Ectodermal cell (in vitro differentiated cells): Measurements from ENCODE around the gene ATP9A.

ENCODE experiments used
- H3K27ac ChIP-seq: 2 replicates; pipeline ENCODE4 v1.7.0; 2013; ENCODE audit warnings: mild to moderate bottlenecking, low read depth, low read length; ENCODE audit not compliant: insufficient read depth, poor library complexity, severe bottlenecking
- H3K27me3 ChIP-seq: 2 replicates; pipeline ENCODE4 v1.7.0; 2013; ENCODE audit warnings: mild to moderate bottlenecking, low read length; ENCODE audit not compliant: insufficient read depth, control insufficient read depth, poor library complexity, severe bottlenecking
- H3K36me3 ChIP-seq: one replicate; pipeline ENCODE4 v1.7.0; 2013; ENCODE audit warnings: low read length; ENCODE audit not compliant: control insufficient read depth, insufficient read depth
- H3K4me1 ChIP-seq: one replicate; pipeline ENCODE4 v1.7.0; 2013; ENCODE audit warnings: low read length; ENCODE audit not compliant: control insufficient read depth, insufficient read depth
- H3K4me3 ChIP-seq: 2 replicates; pipeline ENCODE4 v1.7.0; 2013; ENCODE audit warnings: low read depth, low read length, control low read depth; ENCODE audit not compliant: insufficient read depth
- H3K9me3 ChIP-seq: 2 replicates; pipeline ENCODE4 v1.7.0; 2013; ENCODE audit warnings: mild to moderate bottlenecking, low read length, moderate library complexity; ENCODE audit not compliant: control insufficient read depth
- WGBS, 2 experiments: methylation state at CpG; one replicate each; pipeline ENCODE4 v1.1.7; 2013; ENCODE audit warnings: missing lambda C conversion rate in 2 of 2; 5-methylcytosine and 5-hydroxymethylcytosine counted together

The ATP9A gene

GRCh38 chr20:51620432-51620831 is 147.8 kb downstream of the ATP9A start:
- WGBS, 2 experiments = 92% methylated on average over 12 of the region's 12 CpGs
- Histone ChIP-seq H3K9me3 (no peaks in the 10 kb centered on the region), H3K36me3 (no peaks in the 10 kb centered on the region)

GRCh38 chr20:51616060-51616459 is 152.1 kb downstream of the ATP9A start:
- no peak overlapping the region for H3K4me3 ChIP-seq
- no peaks in the 10 kb centered on the region for H3K27me3 ChIP-seq
- no peak overlapping the region for H3K27ac ChIP-seq
- H3K36me3 ChIP-seq = no peaks in the 10 kb centered on the region
- WGBS, 2 experiments = 68 to 73% methylated on average over 3 of the region's 3 CpGs
- H3K9me3 ChIP-seq = no peaks in the 10 kb centered on the region
- no peaks in the 10 kb centered on the region for H3K4me1 ChIP-seq

More at GRCh38 chr20:51620432-51620831, 147.8 kb downstream of the ATP9A start:
- no peaks in the 10 kb centered on the region for H3K27me3 ChIP-seq
- H3K27ac ChIP-seq = no peak overlapping the region
- no peaks in the 10 kb centered on the region for H3K4me1 ChIP-seq
- no peak overlapping the region for H3K4me3 ChIP-seq

- H3K27ac ChIP-seq = no peak overlapping the region
- no peaks in the 10 kb centered on the region for H3K36me3 ChIP-seq
- H3K4me3 ChIP-seq = no peak overlapping the region
- H3K9me3 ChIP-seq = no peaks in the 10 kb centered on the region
- H3K27me3 ChIP-seq = no peaks in the 10 kb centered on the region
- H3K4me1 ChIP-seq = no peaks in the 10 kb centered on the region
- 75 to 90% methylated on average over 4 of the region's 6 CpGs for WGBS, 2 experiments
These were observed 153.5 kb downstream of the ATP9A start for GRCh38 chr20:51614687-51615086.

GRCh38 chr20:51613580-51613979 is 154.6 kb downstream of the ATP9A start:
- WGBS, 2 experiments = 91% methylated on average over 6 of the region's 6 CpGs
- H3K36me3 ChIP-seq = no peaks in the 10 kb centered on the region

GRCh38 chr20:51612896-51613295 is 155.3 kb downstream of the ATP9A start:
- no peaks in the 10 kb centered on the region for H3K27me3 ChIP-seq
- no peaks in the 10 kb centered on the region for H3K4me1 ChIP-seq
- H3K36me3 ChIP-seq = no peaks in the 10 kb centered on the region
- 91 to 96% methylated on average over 5 of the region's 5 CpGs for WGBS, 2 experiments
- H3K27ac ChIP-seq = no peak overlapping the region
- no peak overlapping the region for H3K4me3 ChIP-seq
- no peaks in the 10 kb centered on the region for H3K9me3 ChIP-seq

More at GRCh38 chr20:51613580-51613979, 154.6 kb downstream of the ATP9A start:
- Histone ChIP-seq H3K27me3 (no peaks in the 10 kb centered on the region), H3K27ac (no peak overlapping the region), H3K9me3 (no peaks in the 10 kb centered on the region), H3K4me3 (no peak overlapping the region), H3K4me1 (no peaks in the 10 kb centered on the region)

GRCh38 chr20:51611625-51611890 is 156.6 kb downstream of the ATP9A start:
- Histone ChIP-seq H3K9me3 (no peaks in the 10 kb centered on the region), H3K4me1 (no peaks in the 10 kb centered on the region), H3K27me3 (no peaks in the 10 kb centered on the region), H3K27ac (no peak overlapping the region), H3K4me3 (no peak overlapping the region), H3K36me3 (no peaks in the 10 kb centered on the region)
- WGBS, 2 experiments = 91 to 94% methylated on average over 2 of the region's 2 CpGs

GRCh38 chr20:51610761-51611624 is 157.2 kb downstream of the ATP9A start:
- 89% methylated on average over 16 of the region's 16 CpGs for WGBS, 2 experiments
- no peak overlapping the region for H3K27ac ChIP-seq
- no peaks in the 10 kb centered on the region for H3K4me1 ChIP-seq
- H3K4me3 ChIP-seq = no peak overlapping the region
- H3K27me3 ChIP-seq = no peaks in the 10 kb centered on the region
- H3K9me3 ChIP-seq = no peaks in the 10 kb centered on the region
- H3K36me3 ChIP-seq = no peaks in the 10 kb centered on the region

- Histone ChIP-seq H3K36me3 (no peaks in the 10 kb centered on the region), H3K4me3 (no peak overlapping the region), H3K4me1 (no peaks in the 10 kb centered on the region), H3K27me3 (no peaks in the 10 kb centered on the region), H3K27ac (no peak overlapping the region), H3K9me3 (no peaks in the 10 kb centered on the region)
- 92 to 96% methylated on average over 8 of the region's 8 CpGs for whole genome bisulfite sequencing, 2 experiments
These were observed 158.1 kb downstream of the ATP9A start for GRCh38 chr20:51610111-51610510.

- Histone ChIP-seq H3K4me1 (no peaks in the 10 kb centered on the region), H3K36me3 (no peaks in the 10 kb centered on the region), H3K9me3 (no peaks in the 10 kb centered on the region), H3K4me3 (no peak overlapping the region), H3K27ac (no peak overlapping the region), H3K27me3 (no peaks in the 10 kb centered on the region)
- 96 to 97% methylated on average over 9 of the region's 9 CpGs for WGBS, 2 experiments
These were observed 158.9 kb downstream of the ATP9A start for GRCh38 chr20:51609251-51609650.

GRCh38 chr20:51608061-51608460 is 160.1 kb downstream of the ATP9A start:
- H3K27ac ChIP-seq = no peak overlapping the region
- WGBS, 2 experiments = 86 to 95% methylated on average over 4 to 5 of the region's 5 CpGs
- no peaks in the 10 kb centered on the region for H3K27me3 ChIP-seq
- no peaks in the 10 kb centered on the region for H3K9me3 ChIP-seq
- H3K4me1 ChIP-seq = no peaks in the 10 kb centered on the region
- H3K4me3 ChIP-seq = no peak overlapping the region
- no peaks in the 10 kb centered on the region for H3K36me3 ChIP-seq
